ENCODE results near the gene TMC7. TPM values are rescaled to one million over a fixed set of nuclear protein-coding genes. Genes with fewer than 3 reads are reported as not detected.

TMC7 gene
- total RNA-seq, 1 experiment from 2014 or later = 4.3 TPM

DNA sequence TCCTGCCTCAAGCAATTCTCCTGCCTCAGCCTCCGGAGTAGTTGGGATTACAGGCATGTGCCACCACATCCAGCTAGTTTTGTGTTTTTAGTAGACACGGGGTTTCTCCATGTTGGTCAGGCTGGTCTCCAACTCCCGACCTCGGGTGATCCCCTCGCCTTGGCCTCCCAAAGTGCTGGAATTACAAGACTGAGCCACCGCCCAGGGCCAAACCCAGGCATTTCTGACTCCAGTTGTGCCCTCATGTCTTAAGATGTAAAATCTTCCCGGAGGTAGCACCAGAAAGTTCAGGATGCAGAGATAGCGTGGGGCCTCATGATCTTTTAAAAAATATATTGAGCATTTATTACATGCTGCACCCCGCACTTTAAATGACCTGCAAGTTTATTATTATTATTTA lies 44.7 kb upstream of the TMC7 start:
- Histone ChIP-seq H3K36me3 (ENCODE audit: low read depth) (no peaks in the 10 kb centered on the region), H3K79me2 (ENCODE audit: low read depth) (no peaks in the 10 kb centered on the region), H3K4me1 (replicated peaks; ENCODE audit: insufficient read depth) (peaks cover 17% of the 10 kb centered on the region), H3K27ac (no peak overlapping the region), H2AFZ (no peak overlapping the region), H3K4me2 (no peak overlapping the region), H3K9me2 (ENCODE audit: insufficient read depth) (no peaks in the 10 kb centered on the region), H3K9me3 (ENCODE audit: insufficient read depth, low read depth) (no peaks in the 10 kb centered on the region), H4K20me1 (ENCODE audit: insufficient read depth) (no peaks in the 10 kb centered on the region), H3K4me3 (no peak overlapping the region), H3K27me3 (ENCODE audit: insufficient read depth, low read depth) (no peaks in the 10 kb centered on the region), H3F3A (ENCODE audit: insufficient read depth, low read depth) (peaks cover 10% of the 10 kb centered on the region; the same call in 1 of the 2 replicates)
- CTCF ChIA-PET = no interaction called here
- intact Hi-C loops (cut with micrococcal nuclease; ENCODE audit: unreplicated experiment) = no loop called here
- POLR2A ChIA-PET (ENCODE audit: unreplicated experiment) = no interaction called here
- no peak for DNase-seq
- BruUV-seq (replicated peaks) = no TSS peak
- no peak for TF ChIP-seq EZH2 (IDR thresholded peaks at IDR 0.05; ENCODE audit: low read depth)
- TF ChIP-seq, protein P1, sequence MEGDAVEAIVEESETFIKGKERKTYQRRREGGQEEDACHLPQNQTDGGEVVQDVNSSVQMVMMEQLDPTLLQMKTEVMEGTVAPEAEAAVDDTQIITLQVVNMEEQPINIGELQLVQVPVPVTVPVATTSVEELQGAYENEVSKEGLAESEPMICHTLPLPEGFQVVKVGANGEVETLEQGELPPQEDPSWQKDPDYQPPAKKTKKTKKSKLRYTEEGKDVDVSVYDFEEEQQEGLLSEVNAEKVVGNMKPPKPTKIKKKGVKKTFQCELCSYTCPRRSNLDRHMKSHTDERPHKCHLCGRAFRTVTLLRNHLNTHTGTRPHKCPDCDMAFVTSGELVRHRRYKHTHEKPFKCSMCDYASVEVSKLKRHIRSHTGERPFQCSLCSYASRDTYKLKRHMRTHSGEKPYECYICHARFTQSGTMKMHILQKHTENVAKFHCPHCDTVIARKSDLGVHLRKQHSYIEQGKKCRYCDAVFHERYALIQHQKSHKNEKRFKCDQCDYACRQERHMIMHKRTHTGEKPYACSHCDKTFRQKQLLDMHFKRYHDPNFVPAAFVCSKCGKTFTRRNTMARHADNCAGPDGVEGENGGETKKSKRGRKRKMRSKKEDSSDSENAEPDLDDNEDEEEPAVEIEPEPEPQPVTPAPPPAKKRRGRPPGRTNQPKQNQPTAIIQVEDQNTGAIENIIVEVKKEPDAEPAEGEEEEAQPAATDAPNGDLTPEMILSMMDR (conservative IDR thresholded peaks at IDR 0.05) = no peak

DNA sequence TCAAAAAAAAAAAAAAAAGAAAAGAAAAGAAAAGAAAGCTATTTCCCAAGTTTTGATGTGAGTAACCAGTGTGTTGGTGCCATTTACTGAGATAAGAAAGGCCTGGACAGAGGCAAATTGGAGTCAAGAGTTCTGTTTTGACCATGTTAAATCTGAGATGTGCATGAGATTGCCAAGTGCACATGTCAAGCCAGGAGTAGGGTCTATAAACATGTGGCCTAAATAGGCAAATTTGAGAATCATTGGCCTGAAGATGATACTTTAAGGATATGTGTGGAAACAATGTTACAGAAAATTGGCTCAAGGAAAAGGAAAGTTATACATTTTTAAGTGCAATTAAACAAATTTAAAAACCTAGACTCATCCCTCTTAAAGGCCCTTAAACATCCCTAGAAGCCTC lies 42.3 kb upstream of the TMC7 start:
- no peak overlapping the region for H3K4me3 ChIP-seq
- no peaks in the 10 kb centered on the region for H3K9me2 ChIP-seq (ENCODE audit: insufficient read depth)
- H3K4me2 ChIP-seq = no peak overlapping the region
- POLR2A ChIA-PET (ENCODE audit: unreplicated experiment) = interaction anchor here (0.6 kb wide), 1 partner anchor 18 kb away, joined by 4 read pairs; no protein-coding TSS in a partner anchor
- H3K36me3 ChIP-seq (ENCODE audit: low read depth) = no peaks in the 10 kb centered on the region
- H4K20me1 ChIP-seq (ENCODE audit: insufficient read depth) = no peaks in the 10 kb centered on the region
- H3K79me2 ChIP-seq (ENCODE audit: low read depth) = no peaks in the 10 kb centered on the region
- no peaks in the 10 kb centered on the region for H3K9me3 ChIP-seq (ENCODE audit: insufficient read depth, low read depth)
- DNase-seq = no peak
- CTCF ChIA-PET = interaction anchor here (0.6 kb wide), 1 partner anchor 237 kb away, joined by 4 read pairs; no protein-coding TSS in a partner anchor
- H2AFZ ChIP-seq = no peak overlapping the region
- H3K4me1 ChIP-seq (replicated peaks; ENCODE audit: insufficient read depth) = peaks cover 17% of the 10 kb centered on the region
- no TSS peak for BruUV-seq (replicated peaks)
- peaks cover 10% of the 10 kb centered on the region; the same call in 1 of the 2 replicates for H3F3A ChIP-seq (ENCODE audit: insufficient read depth, low read depth)
- intact Hi-C loops (cut with micrococcal nuclease; ENCODE audit: unreplicated experiment) = no loop called here
- H3K27me3 ChIP-seq (ENCODE audit: insufficient read depth, low read depth) = no peaks in the 10 kb centered on the region
- no peak overlapping the region for H3K27ac ChIP-seq
- TF ChIP-seq, protein P1 (conservative IDR thresholded peaks at IDR 0.05) = no peak

DNA sequence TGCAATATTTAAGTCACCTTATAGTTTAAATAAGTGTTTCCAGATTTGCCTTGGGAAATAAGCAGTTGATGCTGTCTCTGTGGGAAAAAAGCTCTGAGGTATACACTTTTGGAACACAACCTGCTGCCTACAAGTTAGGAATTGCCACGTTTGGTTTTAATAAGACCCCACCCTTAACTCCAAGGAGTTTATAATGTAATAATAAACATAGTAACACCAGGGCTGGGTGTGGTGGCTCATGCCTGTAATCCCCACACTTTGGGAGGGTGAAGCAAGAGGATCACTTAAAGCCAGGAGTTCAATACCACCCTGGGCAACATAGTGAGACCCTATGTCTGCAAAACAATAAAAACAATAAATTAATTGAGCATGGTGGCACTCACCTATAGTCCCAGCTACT lies 41.7 kb upstream of the TMC7 start:
- intact Hi-C loops (cut with micrococcal nuclease; ENCODE audit: unreplicated experiment) = no loop called here
- ChIA-PET CTCF (interaction anchor here (0.6 kb wide), 1 partner anchor 237 kb away, joined by 4 read pairs; no protein-coding TSS in a partner anchor), POLR2A (ENCODE audit: unreplicated experiment) (interaction anchor here (0.7 kb wide), 1 partner anchor 798 kb away, joined by 3 read pairs; no protein-coding TSS in a partner anchor)
- H3K4me1 ChIP-seq (replicated peaks; ENCODE audit: insufficient read depth) = peaks cover 13% of the 10 kb centered on the region
- H3K27ac ChIP-seq = no peak overlapping the region
- TF ChIP-seq, protein P1 (conservative IDR thresholded peaks at IDR 0.05) = no peak
- TF ChIP-seq EZH2 (IDR thresholded peaks at IDR 0.05; ENCODE audit: low read depth) = no peak
- H3F3A ChIP-seq (ENCODE audit: insufficient read depth, low read depth) = peaks cover 10% of the 10 kb centered on the region; the same call in 1 of the 2 replicates
- no peaks in the 10 kb centered on the region for H3K36me3 ChIP-seq (ENCODE audit: low read depth)
- no peak overlapping the region for H2AFZ ChIP-seq
- H3K9me3 ChIP-seq (ENCODE audit: insufficient read depth, low read depth) = no peaks in the 10 kb centered on the region
- H4K20me1 ChIP-seq (ENCODE audit: insufficient read depth) = no peaks in the 10 kb centered on the region
- H3K79me2 ChIP-seq (ENCODE audit: low read depth) = no peaks in the 10 kb centered on the region
- H3K4me2 ChIP-seq = no peak overlapping the region
- no TSS peak for BruUV-seq (replicated peaks)
- H3K9me2 ChIP-seq (ENCODE audit: insufficient read depth) = no peaks in the 10 kb centered on the region
- H3K4me3 ChIP-seq = no peak overlapping the region
- H3K27me3 ChIP-seq (ENCODE audit: insufficient read depth, low read depth) = no peaks in the 10 kb centered on the region
- no peak for DNase-seq

Data from PC-9 (cell line).